Epidermal melanocyte (primary cell): ENCODE measurements around the gene SLC30A1.

ENCODE experiments used
- DNase-seq: peaks from one replicate; pipeline ENCODE4 v3.0.0; 2011; ENCODE audit warnings: low spot score; ENCODE audit not compliant: insufficient read length

SLC30A1 gene

GRCh38 chr1:211524521-211524920 lies 54.4 kb downstream of the SLC30A1 start:
- DNase-seq, result no peak

- no peak for DNase-seq
These were observed 56.2 kb downstream of the SLC30A1 start for GRCh38 chr1:211522804-211523203.
